IMR-90 (cell line): Measurements from ENCODE around the gene PPP1R13B. TPM values are rescaled to one million over a fixed set of nuclear protein-coding genes. Genes with fewer than 3 reads are reported as not detected.

Experiments used
- ATAC-seq: fragments of 200-7000 bp; cut with Tn5 transposase; 2 replicates; pipeline ENCODE4 v1.9.1; 2020; ENCODE audit warnings: low read depth, mild to moderate bottlenecking, moderate library complexity
- BruUV-seq: library from RNA; stranded (reverse); fragments of 400-500 nt; replicated peaks from 2 replicates; lab custom pipeline; 2021; lab: Mats Ljungman, UMichigan
- CTCF ChIA-PET: fragments of 300-600 bp; formaldehyde crosslinking; extraction: SDS; loops from one replicate; lab custom pipeline; 2021; ENCODE audit warnings: antibody characterized with exemption; lab: Yijun Ruan, JAX
- POLR2A ChIA-PET: fragments of 300-600 bp; sonication (Branson Sonifier 250); formaldehyde crosslinking; loops from one replicate; lab custom pipeline; 2022; ENCODE audit warnings: antibody characterized with exemption; ENCODE audit not compliant: unreplicated experiment; lab: Charles Lee
- DNase-seq: peaks from one replicate; pipeline ENCODE4 v3.0.0; 2013
- H2AFZ ChIP-seq: replicated peaks from 2 replicates; pipeline ENCODE3; 2013; ENCODE audit warnings: low read length, mild to moderate bottlenecking; ENCODE audit not compliant: poor library complexity
- H2AK5ac ChIP-seq: 2 replicates; pipeline ENCODE4 v1.6.1; 2013; ENCODE audit warnings: low read depth, low read length, inconsistent platforms
- H2AK9ac ChIP-seq: replicated peaks from 2 replicates; pipeline ENCODE3; 2013; ENCODE audit warnings: mild to moderate bottlenecking, low read depth, low read length, moderate library complexity; ENCODE audit not compliant: poor library complexity
- H2BK120ac ChIP-seq: 2 replicates; pipeline ENCODE4 v1.6.1; 2013; ENCODE audit warnings: low read depth, low read length, inconsistent platforms
- H2BK15ac ChIP-seq: 3 replicates; pipeline ENCODE4 v1.6.1; 2013; ENCODE audit warnings: low read depth, low read length, inconsistent platforms
- H2BK20ac ChIP-seq: 2 replicates; pipeline ENCODE4 v1.6.1; 2013; ENCODE audit warnings: low read depth, mild to moderate bottlenecking, inconsistent platforms, low read length, moderate library complexity
- H2BK5ac ChIP-seq: 2 replicates; pipeline ENCODE4 v1.6.1; 2013; ENCODE audit warnings: mild to moderate bottlenecking, low read depth, low read length, inconsistent platforms; ENCODE audit not compliant: poor library complexity, severe bottlenecking
- H3K14ac ChIP-seq: replicated peaks from 2 replicates; pipeline ENCODE4 v1.6.1; 2013; ENCODE audit warnings: low read depth, low read length, inconsistent platforms
- H3K18ac ChIP-seq: 2 replicates; pipeline ENCODE4 v1.6.1; 2013; ENCODE audit warnings: low read depth, low read length, control low read depth
- H3K23ac ChIP-seq: 2 replicates; pipeline ENCODE4 v1.6.1; 2013; ENCODE audit warnings: low read depth, low read length, inconsistent platforms
- H3K27ac ChIP-seq: 2 replicates; pipeline ENCODE4 v1.5.1; 2013; ENCODE audit warnings: mild to moderate bottlenecking, control low read depth, low read length; ENCODE audit not compliant: insufficient read depth
- H3K27me3 ChIP-seq: 2 replicates; pipeline ENCODE4 v1.6.1; 2013; ENCODE audit warnings: low read length; ENCODE audit not compliant: control insufficient read depth, insufficient read depth
- H3K36me3 ChIP-seq: 2 replicates; pipeline ENCODE4 v1.6.1; 2013; ENCODE audit warnings: low read length, mixed read lengths; ENCODE audit not compliant: control insufficient read depth, insufficient read depth
- H3K4ac ChIP-seq: 2 replicates; pipeline ENCODE4 v1.6.1; 2013; ENCODE audit warnings: low read depth, low read length, inconsistent platforms
- H3K4me1 ChIP-seq: 2 replicates; pipeline ENCODE4 v1.6.1; 2013; ENCODE audit warnings: low read length, mixed read lengths; ENCODE audit not compliant: control insufficient read depth, insufficient read depth
- H3K4me2 ChIP-seq: 2 replicates; pipeline ENCODE4 v1.6.1; 2013; ENCODE audit warnings: low read depth, mild to moderate bottlenecking, control low read depth, low read length, moderate library complexity
- H3K4me3 ChIP-seq: 2 replicates; pipeline ENCODE4 v1.5.1; 2013; ENCODE audit warnings: low read depth, mild to moderate bottlenecking, control low read depth, low read length, moderate library complexity; ENCODE audit not compliant: insufficient read depth
- H3K56ac ChIP-seq: 2 replicates; pipeline ENCODE4 v1.6.1; 2013; ENCODE audit warnings: low read length, inconsistent platforms; ENCODE audit not compliant: insufficient read depth; ENCODE audit errors: extremely low read depth
- H3K79me1 ChIP-seq, 2 experiments: 2 replicates each; pipeline ENCODE4 v1.6.1; 2013; ENCODE audit warnings: low read length in 2 of 2, inconsistent platforms in 1 of 2, low read depth in 1 of 2
- H3K9ac ChIP-seq: 2 replicates; pipeline ENCODE4 v1.6.1; 2013; ENCODE audit warnings: low read depth, low read length, control low read depth
- H3K9me1 ChIP-seq: 2 replicates; pipeline ENCODE4 v1.6.1; 2013; ENCODE audit warnings: low read length, inconsistent platforms; ENCODE audit not compliant: insufficient read depth
- H3K9me3 ChIP-seq: 2 replicates; pipeline ENCODE4 v1.6.1; 2013; ENCODE audit warnings: low read length; ENCODE audit not compliant: control insufficient read depth, insufficient read depth
- H4K20me1 ChIP-seq: 2 replicates; pipeline ENCODE4 v1.6.1; 2013; ENCODE audit warnings: low read length, inconsistent platforms; ENCODE audit not compliant: insufficient read depth
- H4K5ac ChIP-seq: 2 replicates; pipeline ENCODE4 v1.6.1; 2013; ENCODE audit warnings: mild to moderate bottlenecking, low read depth, low read length, control low read depth
- H4K8ac ChIP-seq, 2 experiments: 2 replicates each; pipeline ENCODE4 v1.6.1; 2013; ENCODE audit warnings: low read depth in 2 of 2, low read length in 2 of 2, control low read depth in 1 of 2, inconsistent platforms in 1 of 2
- H4K91ac ChIP-seq: 2 replicates; pipeline ENCODE4 v1.6.1; 2013; ENCODE audit warnings: low read depth, low read length, inconsistent platforms; ENCODE audit not compliant: insufficient read depth
- BHLHE40 ChIP-seq: fragments of 150-350 bp; IDR thresholded peaks from 2 replicates; pipeline ENCODE4 v1.6.1; 2016; ENCODE audit warnings: mild to moderate bottlenecking, low read depth, low read length
- CEBPB ChIP-seq: IDR thresholded peaks from 2 replicates; pipeline ENCODE4 v1.6.1; 2012; ENCODE audit warnings: low read depth, low read length, improper control_type of control experiment
- CHD1 ChIP-seq: IDR thresholded peaks from 2 replicates; pipeline ENCODE4 v1.6.1; 2012; ENCODE audit warnings: low read depth, low read length, improper control_type of control experiment
- CTCF ChIP-seq: conservative IDR thresholded peaks from 2 replicates; pipeline ENCODE4 v1.5.1; 2012; ENCODE audit warnings: mild to moderate bottlenecking, low read depth, low read length, improper control_type of control experiment
- ELK1 ChIP-seq: fragments of 150-350 bp; IDR thresholded peaks from 2 replicates; pipeline ENCODE4 v1.6.1; 2016; ENCODE audit warnings: low read depth, mild to moderate bottlenecking, low read length, moderate library complexity, borderline replicate concordance
- FOS ChIP-seq: fragments of 150-350 bp; IDR thresholded peaks from 2 replicates; pipeline ENCODE4 v1.6.1; 2016; ENCODE audit warnings: low read depth, low read length
- MAZ ChIP-seq: IDR thresholded peaks from 2 replicates; pipeline ENCODE4 v1.6.1; 2012; ENCODE audit warnings: low read depth, mild to moderate bottlenecking, low read length, improper control_type of control experiment, moderate library complexity, borderline replicate concordance
- MXI1 ChIP-seq: IDR thresholded peaks from 2 replicates; pipeline ENCODE4 v1.6.1; 2012; ENCODE audit warnings: low read depth, mild to moderate bottlenecking, low read length, moderate library complexity, borderline replicate concordance
- NFE2L2 ChIP-seq: fragments of 150-350 bp; IDR thresholded peaks from 2 replicates; pipeline ENCODE4 v1.6.1; 2016; ENCODE audit warnings: low read depth, mild to moderate bottlenecking, low read length
- POLR2A ChIP-seq: IDR thresholded peaks from 2 replicates; pipeline ENCODE4 v1.6.1; 2012; ENCODE audit warnings: mild to moderate bottlenecking, low read depth, low read length
- RCOR1 ChIP-seq: IDR thresholded peaks from 2 replicates; pipeline ENCODE4 v1.6.1; 2012; ENCODE audit warnings: mild to moderate bottlenecking, low read length, improper control_type of control experiment; ENCODE audit not compliant: insufficient replicate concordance
- RFX5 ChIP-seq: IDR thresholded peaks from 2 replicates; pipeline ENCODE4 v1.8.0; 2012; ENCODE audit warnings: low read depth, mild to moderate bottlenecking, low read length, moderate library complexity
- SMC3 ChIP-seq: fragments of 150-350 bp; IDR thresholded peaks from 2 replicates; pipeline ENCODE4 v1.6.1; 2016; ENCODE audit warnings: low read depth, mild to moderate bottlenecking, antibody characterized with exemption, low read length, moderate library complexity
- USF2 ChIP-seq: fragments of 150-350 bp; IDR thresholded peaks from 2 replicates; pipeline ENCODE4 v1.6.1; 2017; ENCODE audit warnings: mild to moderate bottlenecking, antibody characterized with exemption, low read length, low read depth
- WGBS, 2 experiments: methylation state at CpG; one replicate each; pipeline versions ENCODE4 v1.1.5 to v1.1.7; 2013; ENCODE audit warnings: missing lambda C conversion rate in 2 of 2; ENCODE audit not compliant: insufficient read length in 1 of 2; ENCODE audit errors: extremely low coverage in 2 of 2; 5-methylcytosine and 5-hydroxymethylcytosine counted together
- dilution Hi-C: fragments of 300-500 bp; cut with HindIII; formaldehyde crosslinking; loops from one replicate; pipeline ENCODE4 v1.14.3; 2018; ENCODE audit warnings: low sequenced_read_pairs; ENCODE audit not compliant: unreplicated experiment
- in situ Hi-C: fragments of 300-500 bp; cut with MboI; formaldehyde crosslinking; loops from 3 replicates; pipeline ENCODE4 v1.14.3; 2019; ENCODE audit warnings: low sequenced_read_pairs, inconsistent platforms, mixed read lengths
- intact Hi-C: fragments of 100-400 bp; cut with micrococcal nuclease; formaldehyde crosslinking; loops from 2 replicates; pipeline ENCODE4 v1.10.0; 2022
- polyA plus RNA-seq, 3 experiments: library from polyadenylated mRNA; depleted of rRNA; stranded (reverse); fragments of >200 nt; gene quantifications; 2 replicates each; pipeline ENCODE4 v1.2.3, GENCODE V29; 2012; ENCODE audit warnings: low replicate concordance in 1 of 3
- total RNA-seq: library from RNA; depleted of rRNA; stranded (reverse); fragments of >200 nt; gene quantifications from 2 replicates; pipeline ENCODE4 v1.2.3, GENCODE V29; 2012

Gene PPP1R13B
- total and polyA plus RNA-seq, 2 of the 4 experiments (the other 2 are of a cell fraction) = 1.6 to 2.8 TPM

GRCh38 chr14:103863245-103863644 lies 15.9 kb upstream of the PPP1R13B start:
- no peak overlapping the region for H3K23ac ChIP-seq
- in situ Hi-C loops = no loop called here

More at GRCh38 chr14:103863245-103863644, 15.9 kb upstream of the PPP1R13B start:
- H2AFZ ChIP-seq = no peak overlapping the region
- H3K9me3 ChIP-seq = no peaks in the 10 kb centered on the region
- no peak for ATAC-seq
- no peak overlapping the region for H3K4me3 ChIP-seq
- no peak overlapping the region for H2BK15ac ChIP-seq
- no peak overlapping the region for H3K18ac ChIP-seq
- H3K79me1 ChIP-seq = no peaks in the 10 kb centered on the region
- POLR2A ChIA-PET = interaction anchor here (0.6 kb wide), 2 partner anchors 10 to 81 kb away, joined by 6 to 17 read pairs; no protein-coding TSS in a partner anchor
- H4K5ac ChIP-seq = no peak overlapping the region
- no peak overlapping the region for H4K8ac ChIP-seq
- no peaks in the 10 kb centered on the region for H4K20me1 ChIP-seq
- intact Hi-C loops = no loop called here
- no peak overlapping the region for H2BK20ac ChIP-seq
- no peaks in the 10 kb centered on the region for H3K9me1 ChIP-seq
- no peak overlapping the region for H3K14ac ChIP-seq
- no peak overlapping the region for H2BK120ac ChIP-seq
- no peak overlapping the region for H3K4me2 ChIP-seq
- no peak overlapping the region for H3K56ac ChIP-seq
- no TSS peak for BruUV-seq
- no peaks in the 10 kb centered on the region for H3K36me3 ChIP-seq
- H3K27me3 ChIP-seq = peaks cover 8% of the 10 kb centered on the region; the same call in 1 of the 2 replicates
- dilution Hi-C loops = no loop called here
- WGBS, 2 experiments = 34% methylated on average over 2 of the region's 6 CpGs; no CpG with 5 or more reads in 1 of the 2 experiments
- no peaks in the 10 kb centered on the region for H3K4me1 ChIP-seq
- H3K27ac ChIP-seq = no peak overlapping the region
- DNase-seq = no peak
- no peak overlapping the region for H3K9ac ChIP-seq
- CTCF ChIA-PET = interaction anchor here (0.6 kb wide), 2 partner anchors 47 to 52 kb away, joined by 4 to 5 read pairs; no protein-coding TSS in a partner anchor
- no peak overlapping the region for H2AK5ac ChIP-seq
- no peak overlapping the region for H2BK5ac ChIP-seq
- no peak overlapping the region for H4K91ac ChIP-seq
- no peak overlapping the region for H2AK9ac ChIP-seq
- TF ChIP-seq SMC3 (no peak), BHLHE40 (no peak), FOS (no peak), CTCF (no peak), CHD1 (no peak), POLR2A (no peak), MXI1 (no peak), RFX5 (no peak), MAZ (no peak), USF2 (no peak), CEBPB (no peak), NFE2L2 (no peak), RCOR1 (no peak), ELK1 (no peak)
- H3K4ac ChIP-seq = no peak overlapping the region
